Measurements from ENCODE around the gene ZNF462. TPM values are rescaled to one million over a fixed set of nuclear protein-coding genes. Genes with fewer than 3 reads are reported as not detected.

ZNF462 gene
- polyA plus RNA-seq, 2 of the 4 experiments (the other 2 are of a cell fraction) = 2.4 to 3.9 TPM

DNA sequence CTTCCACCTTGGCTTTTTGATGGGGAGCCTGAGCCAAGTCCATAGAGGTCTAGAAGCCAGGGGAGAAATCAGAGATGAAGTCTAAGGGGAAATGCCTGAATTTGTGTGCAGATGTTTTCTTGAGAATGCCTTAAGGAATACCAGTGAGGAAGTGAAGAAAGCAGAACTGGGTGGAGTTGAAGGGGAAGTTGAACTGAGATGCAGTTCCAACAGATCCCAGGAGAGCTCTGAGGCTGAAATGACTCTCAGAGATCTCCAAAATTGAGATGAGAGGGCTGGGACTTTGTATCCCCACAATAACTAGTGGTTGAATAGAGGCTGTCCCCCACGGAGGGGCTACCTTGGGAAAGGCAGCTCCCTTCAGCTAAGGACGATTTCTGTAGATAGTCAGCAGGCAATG is 197.1 kb downstream of the ZNF462 start:
- 0% methylated on average over 2 of the region's 2 CpGs for WGBS (ENCODE audit: missing lambda C conversion rate)
- Histone ChIP-seq H3K9me3 (no peaks in the 10 kb centered on the region), H3K4me1 (no peaks in the 10 kb centered on the region), H3K4me2 (no peak overlapping the region), H3K4me3 (no peak overlapping the region), H3K27ac (no peak overlapping the region)
- ATAC-seq = no peak; a peak in 1 of 6 replicates
- POLR2A ChIA-PET = no interaction called here
- CTCF ChIA-PET = no interaction called here
- TF ChIP-seq, protein P1, sequence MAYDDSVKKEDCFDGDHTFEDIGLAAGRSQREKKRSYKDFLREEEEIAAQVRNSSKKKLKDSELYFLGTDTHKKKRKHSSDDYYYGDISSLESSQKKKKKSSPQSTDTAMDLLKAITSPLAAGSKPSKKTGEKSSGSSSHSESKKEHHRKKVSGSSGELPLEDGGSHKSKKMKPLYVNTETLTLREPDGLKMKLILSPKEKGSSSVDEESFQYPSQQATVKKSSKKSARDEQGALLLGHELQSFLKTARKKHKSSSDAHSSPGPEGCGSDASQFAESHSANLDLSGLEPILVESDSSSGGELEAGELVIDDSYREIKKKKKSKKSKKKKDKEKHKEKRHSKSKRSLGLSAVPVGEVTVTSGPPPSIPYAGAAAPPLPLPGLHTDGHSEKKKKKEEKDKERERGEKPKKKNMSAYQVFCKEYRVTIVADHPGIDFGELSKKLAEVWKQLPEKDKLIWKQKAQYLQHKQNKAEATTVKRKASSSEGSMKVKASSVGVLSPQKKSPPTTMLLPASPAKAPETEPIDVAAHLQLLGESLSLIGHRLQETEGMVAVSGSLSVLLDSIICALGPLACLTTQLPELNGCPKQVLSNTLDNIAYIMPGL (CRISPR knock-in tag; IDR thresholded peaks at IDR 0.05; ENCODE audit: borderline replicate concordance) = no peak
- TF ChIP-seq RAD21 (conservative IDR thresholded peaks at IDR 0.05 in 1 of 2, IDR thresholded peaks at IDR 0.05 in 1 of 2) (no peak), POLR2AphosphoS2 (conservative IDR thresholded peaks at IDR 0.05; ENCODE audit: low read length) (no peak), CEBPB (IDR thresholded peaks at IDR 0.05) (no peak)
- TF ChIP-seq, protein P2, sequence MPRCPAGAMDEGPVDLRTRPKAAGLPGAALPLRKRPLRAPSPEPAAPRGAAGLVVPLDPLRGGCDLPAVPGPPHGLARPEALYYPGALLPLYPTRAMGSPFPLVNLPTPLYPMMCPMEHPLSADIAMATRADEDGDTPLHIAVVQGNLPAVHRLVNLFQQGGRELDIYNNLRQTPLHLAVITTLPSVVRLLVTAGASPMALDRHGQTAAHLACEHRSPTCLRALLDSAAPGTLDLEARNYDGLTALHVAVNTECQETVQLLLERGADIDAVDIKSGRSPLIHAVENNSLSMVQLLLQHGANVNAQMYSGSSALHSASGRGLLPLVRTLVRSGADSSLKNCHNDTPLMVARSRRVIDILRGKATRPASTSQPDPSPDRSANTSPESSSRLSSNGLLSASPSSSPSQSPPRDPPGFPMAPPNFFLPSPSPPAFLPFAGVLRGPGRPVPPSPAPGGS (IDR thresholded peaks at IDR 0.05) = no peak
- no peak for FAIRE-seq
- DNase-seq (ENCODE audit: low read depth in 1 of 2, low spot score in 1 of 2) = no peak

Small RNA genes within 50 kb of the gene (small RNA-seq; reads per million reads assigned to genes)
- 0 reads per million in 6 experiments for gene RNA5SP292
